ENCODE results near the gene HIVEP2.

GRCh38 chr6:142725024-142725770 is 219.8 kb downstream of the HIVEP2 start:
- TF ChIP-seq ZNF274 (IDR thresholded peaks at IDR 0.05; ENCODE audit: low read depth, low read length) (no peak), YY1 (IDR thresholded peaks at IDR 0.05; ENCODE audit: insufficient read depth, insufficient read length) (no peak)
